OCI-LY1 (cell line): ENCODE results near the gene MPRIP.

ENCODE experiments used
- H2AFZ ChIP-seq: fragments of 200-600 bp; sonication (generic), shearing (Covaris generic); 2 replicates; pipeline ENCODE4 v1.6.0; 2014; ENCODE audit warnings: antibody characterized with exemption, mild to moderate bottlenecking, low read length
- H3F3A ChIP-seq: fragments of 200-600 bp; sonication (generic), shearing (Covaris generic); 2 replicates; pipeline ENCODE4 v1.6.0; 2014; ENCODE audit warnings: mild to moderate bottlenecking, antibody characterized with exemption, low read length, moderate library complexity; ENCODE audit not compliant: insufficient read depth
- H3K27ac ChIP-seq: fragments of 200-600 bp; sonication (generic); 2 replicates; pipeline ENCODE4 v1.5.1; 2014; ENCODE audit warnings: low read length, mixed run types, mild to moderate bottlenecking, low read depth; ENCODE audit not compliant: poor library complexity, severe bottlenecking
- H3K27me3 ChIP-seq: fragments of 200-600 bp; sonication (generic); 2 replicates; pipeline ENCODE4 v1.6.0; 2014; ENCODE audit warnings: antibody characterized with exemption, mild to moderate bottlenecking, low read length, moderate library complexity; ENCODE audit not compliant: insufficient read depth
- H3K36me3 ChIP-seq: fragments of 200-600 bp; sonication (generic); 2 replicates; pipeline ENCODE4 v1.6.1; 2014; ENCODE audit warnings: mild to moderate bottlenecking, antibody characterized with exemption, low read length, moderate library complexity, mixed read lengths; ENCODE audit not compliant: insufficient read depth
- H3K4me1 ChIP-seq: fragments of 200-600 bp; sonication (generic); 2 replicates; pipeline ENCODE4 v1.5.1; 2014; ENCODE audit warnings: mild to moderate bottlenecking, low read length, moderate library complexity; ENCODE audit not compliant: insufficient read depth, severe bottlenecking
- H3K4me2 ChIP-seq: fragments of 200-600 bp; sonication (generic), shearing (Covaris generic); 2 replicates; pipeline ENCODE4 v1.6.1; 2014; ENCODE audit warnings: low read length
- H3K4me3 ChIP-seq: fragments of 200-600 bp; sonication (generic); 2 replicates; pipeline ENCODE4 v1.5.1; 2014; ENCODE audit warnings: low read length, low read depth, mild to moderate bottlenecking, mixed read lengths; ENCODE audit not compliant: poor library complexity, severe bottlenecking
- H3K79me2 ChIP-seq: fragments of 200-600 bp; shearing (Covaris generic); 2 replicates; pipeline ENCODE4 v1.6.1; 2016; ENCODE audit warnings: mixed run types, low read length, mixed read lengths; ENCODE audit not compliant: insufficient read depth
- H3K9ac ChIP-seq: fragments of 200-600 bp; sonication (generic), shearing (Covaris generic); 2 replicates; pipeline ENCODE4 v1.6.1; 2014; ENCODE audit warnings: mild to moderate bottlenecking, low read length, mixed read lengths
- H3K9me2 ChIP-seq: fragments of 200-600 bp; sonication (generic), shearing (Covaris generic); 2 replicates; pipeline ENCODE4 v1.6.1; 2014; ENCODE audit warnings: low read depth, mild to moderate bottlenecking, low read length, mixed read lengths
- H3K9me3 ChIP-seq: fragments of 200-600 bp; shearing (Covaris generic); 2 replicates; pipeline ENCODE4 v1.6.1; 2014; ENCODE audit warnings: low read length, mixed read lengths
- H4K20me1 ChIP-seq: fragments of 200-600 bp; sonication (generic), shearing (Covaris generic); 2 replicates; pipeline ENCODE4 v1.6.0; 2016; ENCODE audit warnings: mild to moderate bottlenecking, low read length; ENCODE audit not compliant: insufficient read depth
- EZH2 ChIP-seq: fragments of 200-600 bp; sonication (generic), shearing (Covaris generic); IDR thresholded peaks from 2 replicates; pipeline ENCODE4 v1.8.0; 2017; ENCODE audit warnings: borderline replicate concordance, mixed run types, mild to moderate bottlenecking, antibody characterized with exemption, low read length, moderate library complexity, mixed read lengths
- TF ChIP-seq, protein P1 (sequence below): fragments of 200-600 bp; sonication (generic), shearing (Covaris generic); IDR thresholded peaks from 2 replicates; pipeline ENCODE4 v1.5.1; 2017; ENCODE audit warnings: mild to moderate bottlenecking, antibody characterized with exemption, low read length, moderate library complexity, mixed read lengths

The MPRIP gene

DNA sequence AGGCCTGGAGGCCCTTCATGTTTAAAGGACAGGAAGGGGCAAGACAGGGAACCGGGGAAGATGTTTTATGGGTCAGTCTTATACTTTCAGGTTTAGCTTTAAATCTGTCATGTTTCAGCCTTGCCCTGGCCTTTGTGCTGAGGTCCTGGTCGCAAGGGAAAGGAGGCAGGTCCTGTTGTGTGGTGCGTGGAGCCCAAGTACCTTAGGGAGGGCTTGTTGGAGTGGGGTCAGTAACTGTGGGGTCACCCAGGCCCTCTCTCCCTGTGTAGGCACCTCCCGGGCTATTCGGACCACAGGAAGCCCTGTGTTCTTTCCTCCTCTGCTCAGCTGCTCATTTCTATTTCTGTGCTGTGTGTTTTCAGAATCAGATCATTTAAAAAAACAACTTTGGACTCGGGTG, 42.7 kb downstream of the MPRIP start:
- no peaks in the 10 kb centered on the region for H3F3A ChIP-seq

DNA sequence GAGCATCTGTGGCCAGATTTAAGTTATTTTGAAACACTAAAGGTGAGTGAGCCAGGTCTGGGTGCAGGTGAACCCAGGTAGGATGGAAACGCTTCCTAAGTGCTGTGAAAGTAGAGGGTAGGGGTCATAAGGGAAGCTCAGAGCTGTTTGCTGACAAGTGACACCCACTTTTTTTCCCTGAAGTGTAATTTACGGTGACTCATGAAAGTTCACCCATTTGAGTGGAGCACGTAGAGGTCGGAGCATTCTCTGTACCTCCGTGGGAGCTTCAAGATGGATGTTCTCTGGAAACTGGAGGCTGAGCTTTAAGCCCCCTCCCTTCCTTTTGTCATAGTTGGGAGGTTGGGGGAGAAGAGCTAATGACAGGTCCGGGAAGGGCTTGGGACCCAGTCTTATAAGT, 44.3 kb downstream of the MPRIP start:
- Histone ChIP-seq H3K4me2 (no peak overlapping the region), H3K36me3 (peaks cover 10% of the 10 kb centered on the region; the same call in 1 of the 2 replicates), H4K20me1 (no peaks in the 10 kb centered on the region), H3K4me1 (no peaks in the 10 kb centered on the region), H3F3A (no peaks in the 10 kb centered on the region), H3K4me3 (no peak overlapping the region), H3K9me2 (no peaks in the 10 kb centered on the region), H3K79me2 (no peaks in the 10 kb centered on the region), H3K27me3 (no peaks in the 10 kb centered on the region), H2AFZ (no peak overlapping the region), H3K9me3 (no peaks in the 10 kb centered on the region), H3K27ac (no peak overlapping the region), H3K9ac (no peak overlapping the region)
- no peak for TF ChIP-seq EZH2
- TF ChIP-seq, protein P1, sequence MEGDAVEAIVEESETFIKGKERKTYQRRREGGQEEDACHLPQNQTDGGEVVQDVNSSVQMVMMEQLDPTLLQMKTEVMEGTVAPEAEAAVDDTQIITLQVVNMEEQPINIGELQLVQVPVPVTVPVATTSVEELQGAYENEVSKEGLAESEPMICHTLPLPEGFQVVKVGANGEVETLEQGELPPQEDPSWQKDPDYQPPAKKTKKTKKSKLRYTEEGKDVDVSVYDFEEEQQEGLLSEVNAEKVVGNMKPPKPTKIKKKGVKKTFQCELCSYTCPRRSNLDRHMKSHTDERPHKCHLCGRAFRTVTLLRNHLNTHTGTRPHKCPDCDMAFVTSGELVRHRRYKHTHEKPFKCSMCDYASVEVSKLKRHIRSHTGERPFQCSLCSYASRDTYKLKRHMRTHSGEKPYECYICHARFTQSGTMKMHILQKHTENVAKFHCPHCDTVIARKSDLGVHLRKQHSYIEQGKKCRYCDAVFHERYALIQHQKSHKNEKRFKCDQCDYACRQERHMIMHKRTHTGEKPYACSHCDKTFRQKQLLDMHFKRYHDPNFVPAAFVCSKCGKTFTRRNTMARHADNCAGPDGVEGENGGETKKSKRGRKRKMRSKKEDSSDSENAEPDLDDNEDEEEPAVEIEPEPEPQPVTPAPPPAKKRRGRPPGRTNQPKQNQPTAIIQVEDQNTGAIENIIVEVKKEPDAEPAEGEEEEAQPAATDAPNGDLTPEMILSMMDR: no peak

More for the DNA sequence above, 42.7 kb downstream of the MPRIP start:
- no peaks in the 10 kb centered on the region for H3K9me3 ChIP-seq
- no peak overlapping the region for H3K4me2 ChIP-seq
- no peaks in the 10 kb centered on the region for H4K20me1 ChIP-seq
- no peak overlapping the region for H3K4me3 ChIP-seq
- H3K27me3 ChIP-seq: no peaks in the 10 kb centered on the region
- H3K4me1 ChIP-seq: no peaks in the 10 kb centered on the region
- no peaks in the 10 kb centered on the region for H3K9me2 ChIP-seq
- H3K79me2 ChIP-seq: no peaks in the 10 kb centered on the region
- H3K36me3 ChIP-seq: peaks cover 10% of the 10 kb centered on the region; the same call in 1 of the 2 replicates
- TF ChIP-seq, protein P1: no peak
- TF ChIP-seq EZH2: no peak
- no peak overlapping the region for H3K9ac ChIP-seq
- no peak overlapping the region for H3K27ac ChIP-seq
- H2AFZ ChIP-seq: no peak overlapping the region

DNA sequence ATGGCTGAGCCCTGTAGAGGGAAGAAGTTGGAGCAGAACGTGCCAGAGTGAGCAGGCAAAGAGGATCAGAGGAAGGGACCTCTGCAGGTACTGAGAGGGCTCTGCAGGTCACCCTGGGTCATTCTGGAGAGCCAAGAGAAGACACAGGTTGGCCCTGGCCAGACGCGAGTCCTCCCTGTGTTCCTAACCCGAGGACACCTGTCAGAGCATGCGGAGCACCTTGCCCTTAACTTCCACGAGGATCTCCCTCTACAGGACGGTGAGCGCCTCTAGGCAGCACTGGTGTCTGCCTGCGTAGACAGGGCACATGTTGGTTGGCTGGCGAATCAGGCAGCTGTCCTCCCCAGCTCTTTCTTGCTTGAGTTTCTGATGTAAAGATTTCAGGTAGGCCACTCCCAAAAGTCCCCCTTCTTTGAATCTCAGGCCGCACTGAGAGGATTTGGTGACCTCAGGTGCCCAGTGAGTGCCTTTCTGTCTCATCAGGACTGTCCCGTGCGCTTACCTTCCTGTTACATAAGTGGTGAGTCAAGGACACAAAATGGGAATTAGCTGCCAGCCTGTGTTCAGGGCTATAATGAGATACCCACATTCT, 45.3 kb downstream of the MPRIP start:
- H3K27me3 ChIP-seq: no peaks in the 10 kb centered on the region
- no peaks in the 10 kb centered on the region for H4K20me1 ChIP-seq
- no peaks in the 10 kb centered on the region for H3K9me2 ChIP-seq
- H3K4me3 ChIP-seq: no peak overlapping the region
- no peaks in the 10 kb centered on the region for H3K79me2 ChIP-seq
- H3K27ac ChIP-seq: no peak overlapping the region
- H3F3A ChIP-seq: no peaks in the 10 kb centered on the region
- H3K9ac ChIP-seq: no peak overlapping the region
- TF ChIP-seq, protein P1: no peak
- no peak for TF ChIP-seq EZH2
- no peak overlapping the region for H2AFZ ChIP-seq
- peaks cover 10% of the 10 kb centered on the region; the same call in 1 of the 2 replicates for H3K36me3 ChIP-seq
- no peaks in the 10 kb centered on the region for H3K9me3 ChIP-seq
- H3K4me1 ChIP-seq: no peaks in the 10 kb centered on the region
- H3K4me2 ChIP-seq: no peak overlapping the region
